ENCODE measurements around the gene MEGF6. TPM values are rescaled to one million over a fixed set of nuclear protein-coding genes. Genes with fewer than 3 reads are reported as not detected.

MEGF6 gene
- total RNA-seq, 6 experiments from 2014 or later: 2.2 to 9.6 (median 4.4) TPM

DNA sequence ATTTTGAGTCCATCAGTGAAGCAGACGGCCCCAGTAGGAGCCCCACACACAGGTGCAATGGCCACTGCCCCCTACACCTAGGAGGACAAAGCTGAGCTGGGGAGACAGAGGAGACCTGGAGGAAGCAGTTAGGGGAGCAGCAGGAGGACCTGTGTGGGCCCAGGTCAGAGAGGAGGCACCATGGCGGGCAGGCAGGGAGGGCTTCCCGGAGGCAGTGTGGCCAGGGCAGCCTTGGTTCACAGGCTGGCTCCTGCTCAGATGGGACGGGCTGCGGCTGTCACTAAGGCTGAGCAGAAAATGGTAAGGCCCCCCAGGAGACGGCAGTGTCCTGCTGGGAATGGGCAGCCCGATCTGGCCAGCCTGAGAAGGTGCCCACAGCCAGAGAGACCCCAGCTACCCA, 15.4 kb downstream of the MEGF6 start:
- DNase-seq: no peak
- Histone ChIP-seq H3K36me3 (no peaks in the 10 kb centered on the region), H3K4me3 (no peak overlapping the region), H3K4me1 (no peaks in the 10 kb centered on the region), H3K27ac (no peak overlapping the region), H3K27me3 (no peaks in the 10 kb centered on the region), H3K9me3 (no peaks in the 10 kb centered on the region)
- no peak for TF ChIP-seq POLR2A (IDR thresholded peaks at IDR 0.05)
- TF ChIP-seq, protein P1, sequence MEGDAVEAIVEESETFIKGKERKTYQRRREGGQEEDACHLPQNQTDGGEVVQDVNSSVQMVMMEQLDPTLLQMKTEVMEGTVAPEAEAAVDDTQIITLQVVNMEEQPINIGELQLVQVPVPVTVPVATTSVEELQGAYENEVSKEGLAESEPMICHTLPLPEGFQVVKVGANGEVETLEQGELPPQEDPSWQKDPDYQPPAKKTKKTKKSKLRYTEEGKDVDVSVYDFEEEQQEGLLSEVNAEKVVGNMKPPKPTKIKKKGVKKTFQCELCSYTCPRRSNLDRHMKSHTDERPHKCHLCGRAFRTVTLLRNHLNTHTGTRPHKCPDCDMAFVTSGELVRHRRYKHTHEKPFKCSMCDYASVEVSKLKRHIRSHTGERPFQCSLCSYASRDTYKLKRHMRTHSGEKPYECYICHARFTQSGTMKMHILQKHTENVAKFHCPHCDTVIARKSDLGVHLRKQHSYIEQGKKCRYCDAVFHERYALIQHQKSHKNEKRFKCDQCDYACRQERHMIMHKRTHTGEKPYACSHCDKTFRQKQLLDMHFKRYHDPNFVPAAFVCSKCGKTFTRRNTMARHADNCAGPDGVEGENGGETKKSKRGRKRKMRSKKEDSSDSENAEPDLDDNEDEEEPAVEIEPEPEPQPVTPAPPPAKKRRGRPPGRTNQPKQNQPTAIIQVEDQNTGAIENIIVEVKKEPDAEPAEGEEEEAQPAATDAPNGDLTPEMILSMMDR (IDR thresholded peaks at IDR 0.05): no peak
- no peak for ATAC-seq
- intact Hi-C loops (cut with DNase I): no loop called here
- 60% methylated on average over 1 of the region's 7 CpGs for WGBS (ENCODE audit: insufficient coverage, low coverage, low lambda C conversion rate, missing lambda C conversion rate)

DNA sequence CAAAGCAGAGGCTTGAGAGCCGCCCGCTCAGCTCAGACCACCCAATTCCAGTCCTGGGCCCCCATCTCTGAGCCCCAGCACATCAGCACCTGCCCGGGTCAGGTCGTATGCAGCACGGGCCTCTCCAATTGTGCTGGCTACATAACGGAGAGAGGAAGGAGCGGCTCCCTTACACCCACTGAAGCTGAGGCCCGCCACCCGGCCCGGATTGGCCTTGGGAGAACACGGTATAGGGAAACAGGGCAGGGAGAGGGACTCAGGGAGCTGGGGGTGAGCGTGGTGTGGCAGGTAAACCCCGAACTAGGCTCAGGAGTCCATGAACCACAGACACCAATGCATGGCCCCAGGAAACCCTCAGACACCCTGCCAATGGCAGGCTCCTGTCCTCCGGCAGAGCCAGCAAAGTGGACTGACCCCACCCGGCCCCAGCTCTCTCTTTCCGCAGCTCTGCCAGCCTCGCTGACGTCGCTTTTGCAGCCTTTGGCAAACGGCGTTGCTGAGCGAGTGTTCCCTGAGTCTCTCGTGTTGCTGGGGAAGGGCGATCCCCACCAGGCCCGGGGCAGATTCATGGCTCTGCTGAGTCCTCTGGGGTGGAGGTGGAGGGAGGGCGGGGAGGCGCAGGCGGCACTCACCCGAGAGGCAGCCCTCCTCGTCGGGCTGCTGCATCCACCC, 16.5 kb downstream of the MEGF6 start:
- TF ChIP-seq, protein P1 (IDR thresholded peaks at IDR 0.05): no peak
- TF ChIP-seq POLR2A (IDR thresholded peaks at IDR 0.05): no peak
- 59% methylated on average over 8 of the region's 31 CpGs for WGBS (ENCODE audit: insufficient coverage, low coverage, low lambda C conversion rate, missing lambda C conversion rate)
- Histone ChIP-seq H3K4me3 (no peak overlapping the region), H3K9me3 (no peaks in the 10 kb centered on the region), H3K27ac (no peak overlapping the region), H3K36me3 (no peaks in the 10 kb centered on the region), H3K27me3 (no peaks in the 10 kb centered on the region), H3K4me1 (no peaks in the 10 kb centered on the region)
- ATAC-seq: no peak
- DNase-seq: no peak
- intact Hi-C loops (cut with DNase I): no loop called here

DNA sequence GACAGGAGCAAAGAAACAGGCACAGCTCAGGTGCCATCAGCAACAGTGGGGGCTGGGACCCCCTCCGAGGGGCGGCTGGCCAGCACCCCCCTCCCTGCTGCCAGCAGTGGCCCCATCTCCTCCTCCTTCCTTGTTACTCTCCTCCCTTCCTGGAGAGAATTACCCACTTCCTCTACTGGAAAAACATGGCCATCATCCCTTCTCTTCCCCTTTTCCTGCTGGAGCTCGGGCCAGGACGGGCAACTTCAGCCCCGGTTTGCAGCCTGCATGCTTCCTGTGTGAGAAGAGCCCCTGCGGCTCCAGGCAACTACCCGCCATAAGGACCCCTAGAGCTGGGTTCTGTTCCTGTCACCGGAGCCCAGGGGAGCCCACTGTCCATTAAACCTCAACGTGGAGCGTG, 17.6 kb downstream of the MEGF6 start:
- Histone ChIP-seq H3K27me3 (no peaks in the 10 kb centered on the region), H3K4me3 (no peak overlapping the region), H3K36me3 (no peaks in the 10 kb centered on the region), H3K9me3 (no peaks in the 10 kb centered on the region), H3K4me1 (no peaks in the 10 kb centered on the region), H3K27ac (no peak overlapping the region)
- no peak for DNase-seq
- WGBS (ENCODE audit: insufficient coverage, low coverage, low lambda C conversion rate, missing lambda C conversion rate): 28% methylated on average over 4 of the region's 10 CpGs
- intact Hi-C loops (cut with DNase I): no loop called here
- TF ChIP-seq POLR2A (IDR thresholded peaks at IDR 0.05): no peak
- TF ChIP-seq, protein P1 (IDR thresholded peaks at IDR 0.05): no peak
- ATAC-seq: no peak

DNA sequence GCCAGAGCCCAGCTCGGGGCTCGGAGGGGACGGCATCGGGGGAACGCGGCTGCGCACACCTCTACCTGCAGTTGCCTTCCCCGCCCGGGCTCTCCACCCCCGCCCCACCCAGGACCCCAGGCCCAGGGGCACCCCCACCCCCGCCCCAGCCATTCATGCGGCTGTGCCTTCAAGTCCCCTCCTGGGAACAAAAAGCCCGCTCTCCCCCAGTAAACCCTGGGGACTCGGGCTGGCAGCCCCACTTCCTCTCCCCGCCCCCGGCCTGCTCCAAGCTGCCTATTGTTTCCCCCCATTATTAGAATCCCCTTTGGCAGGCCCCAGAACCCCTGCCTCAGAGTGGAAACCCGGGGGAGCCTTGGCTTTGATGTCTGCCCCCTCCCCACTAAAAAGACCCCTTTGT, 18.0 kb downstream of the MEGF6 start:
- Histone ChIP-seq H3K27me3 (no peaks in the 10 kb centered on the region), H3K9me3 (no peaks in the 10 kb centered on the region), H3K36me3 (no peaks in the 10 kb centered on the region), H3K27ac (no peak overlapping the region), H3K4me1 (no peaks in the 10 kb centered on the region), H3K4me3 (no peak overlapping the region)
- ATAC-seq (no peak), DNase-seq (no peak)
- intact Hi-C loops (cut with DNase I): no loop called here
- WGBS (ENCODE audit: insufficient coverage, low coverage, low lambda C conversion rate, missing lambda C conversion rate): 56% methylated on average over 4 of the region's 17 CpGs
- no peak for TF ChIP-seq POLR2A (IDR thresholded peaks at IDR 0.05)
- TF ChIP-seq, protein P1 (IDR thresholded peaks at IDR 0.05): no peak

Measured in right lobe of liver (tissue), 6 donors.